DND-41 (cell line): ENCODE data around the gene ZFP91.

Experiments
- ATAC-seq: fragments of 200-7000 bp; cut with Tn5 transposase; 3 replicates; pipeline ENCODE4 v1.9.1; 2021; ENCODE audit warnings: low read depth; ENCODE audit not compliant: insufficient read depth
- DNase-seq: peaks from one replicate; pipeline ENCODE4 v3.0.0-alpha.2; 2020
- H2AFZ ChIP-seq: 2 replicates; pipeline ENCODE4 v1.6.0; 2012; ENCODE audit warnings: low read depth, low read length
- H3K27ac ChIP-seq: 2 replicates; pipeline ENCODE4 v1.5.1; 2012; ENCODE audit warnings: low read length, inconsistent platforms
- H3K27me3 ChIP-seq: fragments of 200-600 bp; sonication (generic); 2 replicates; pipeline ENCODE4 v1.6.0; 2012; ENCODE audit warnings: low read length, mild to moderate bottlenecking, inconsistent platforms; ENCODE audit not compliant: insufficient read depth, poor library complexity
- H3K36me3 ChIP-seq: 2 replicates; pipeline ENCODE4 v1.5.1; 2012; ENCODE audit warnings: low read length, inconsistent platforms; ENCODE audit not compliant: insufficient read depth
- H3K4me1 ChIP-seq: 2 replicates; pipeline ENCODE4 v1.5.1; 2012; ENCODE audit warnings: mild to moderate bottlenecking, low read length; ENCODE audit not compliant: insufficient read depth
- H3K4me2 ChIP-seq: 2 replicates; pipeline ENCODE4 v1.6.0; 2012; ENCODE audit warnings: mild to moderate bottlenecking, moderate library complexity, low read length, inconsistent platforms; ENCODE audit not compliant: insufficient read depth
- H3K4me3 ChIP-seq, 2 experiments: fragments of 200-600 bp in 1 of 2; shearing (Covaris generic) in 1 of 2; 2 replicates each; pipeline ENCODE4 v1.5.1; 2012 to 2016; ENCODE audit warnings: inconsistent platforms in 2 of 2, low read length in 2 of 2, mild to moderate bottlenecking in 2 of 2, low read depth in 1 of 2, moderate library complexity in 1 of 2
- H3K79me2 ChIP-seq: 2 replicates; pipeline ENCODE4 v1.6.0; 2012; ENCODE audit warnings: low read length, inconsistent platforms; ENCODE audit not compliant: insufficient read depth
- H3K9ac ChIP-seq: 2 replicates; pipeline ENCODE4 v1.6.0; 2012; ENCODE audit warnings: low read depth, mild to moderate bottlenecking, inconsistent platforms, low read length, moderate library complexity
- H3K9me3 ChIP-seq: 2 replicates; pipeline ENCODE4 v1.5.1; 2012; ENCODE audit warnings: low read length, moderate library complexity, mild to moderate bottlenecking, inconsistent platforms; ENCODE audit not compliant: insufficient read depth, severe bottlenecking
- H4K20me1 ChIP-seq: 2 replicates; pipeline ENCODE4 v1.6.0; 2012; ENCODE audit warnings: low read length; ENCODE audit not compliant: insufficient read depth
- CTCF ChIP-seq: IDR thresholded peaks from 2 replicates; pipeline ENCODE4 v1.5.1; 2012; ENCODE audit warnings: borderline replicate concordance, low read length, moderate library complexity, mild to moderate bottlenecking; ENCODE audit not compliant: poor library complexity, severe bottlenecking; ENCODE audit errors: extremely low read depth
- EZH2 ChIP-seq: IDR thresholded peaks from 3 replicates; pipeline ENCODE4 v1.6.1; 2012; ENCODE audit warnings: borderline replicate concordance, low read depth, mild to moderate bottlenecking, moderate library complexity, low read length, inconsistent platforms; ENCODE audit not compliant: severe bottlenecking

The ZFP91 gene

GRCh38 chr11:58546841-58547240 lies 32.0 kb upstream of the ZFP91 start:
- H4K20me1 ChIP-seq = no peaks in the 10 kb centered on the region
- no peak overlapping the region for H3K4me3 ChIP-seq
- H2AFZ ChIP-seq = no peak overlapping the region
- no peak for ATAC-seq
- H3K4me2 ChIP-seq = no peak overlapping the region
- H3K27ac ChIP-seq = no peak overlapping the region
- no peak for DNase-seq
- no peaks in the 10 kb centered on the region for H3K27me3 ChIP-seq
- H3K36me3 ChIP-seq = peaks cover 29% of the 10 kb centered on the region
- H3K9ac ChIP-seq = no peak overlapping the region
- TF ChIP-seq EZH2 (no peak), CTCF (no peak)
- no peaks in the 10 kb centered on the region for H3K79me2 ChIP-seq
- no peaks in the 10 kb centered on the region for H3K9me3 ChIP-seq
- no peaks in the 10 kb centered on the region for H3K4me1 ChIP-seq

GRCh38 chr11:58549644-58550043 lies 29.2 kb upstream of the ZFP91 start:
- TF ChIP-seq CTCF (no peak), EZH2 (no peak)
- ATAC-seq (no peak), DNase-seq (no peak)
- Histone ChIP-seq H3K79me2 (no peaks in the 10 kb centered on the region), H3K4me3 (no peak overlapping the region), H3K36me3 (peaks cover 50% of the 10 kb centered on the region), H3K9me3 (no peaks in the 10 kb centered on the region), H3K4me2 (no peak overlapping the region), H4K20me1 (no peaks in the 10 kb centered on the region), H3K9ac (no peak overlapping the region), H2AFZ (no peak overlapping the region), H3K27ac (no peak overlapping the region), H3K4me1 (no peaks in the 10 kb centered on the region), H3K27me3 (no peaks in the 10 kb centered on the region)

- Histone ChIP-seq H3K27ac (no peak overlapping the region), H3K27me3 (no peaks in the 10 kb centered on the region), H3K9ac (no peak overlapping the region), H3K36me3 (peaks cover 7% of the 10 kb centered on the region; the same call in 1 of the 2 replicates), H3K4me2 (no peak overlapping the region), H4K20me1 (no peaks in the 10 kb centered on the region), H3K4me3 (no peak overlapping the region), H3K79me2 (no peaks in the 10 kb centered on the region; the same call in 1 of the 2 replicates), H3K4me1 (peaks cover 5% of the 10 kb centered on the region; the same call in 1 of the 2 replicates), H3K9me3 (no peaks in the 10 kb centered on the region), H2AFZ (no peak overlapping the region)
- ATAC-seq (no peak), DNase-seq (no peak)
- TF ChIP-seq EZH2 = no peak
- TF ChIP-seq CTCF = no peak
These were observed 18.0 kb upstream of the ZFP91 start for GRCh38 chr11:58560842-58561241.
